Glomerular visceral epithelial cell (primary cell): ENCODE measurements around the gene SLC25A39.
"Not testable (repeated sequence)": the region's sequence is repeated elsewhere in the genome, so short reads cannot be mapped to it uniquely, and the experiment has no call there.

ENCODE experiments used
- DNase-seq: peaks from one replicate; pipeline ENCODE4 v3.0.0-alpha.2; 2016; ENCODE audit errors: extremely low spot score

Gene SLC25A39, protein sequence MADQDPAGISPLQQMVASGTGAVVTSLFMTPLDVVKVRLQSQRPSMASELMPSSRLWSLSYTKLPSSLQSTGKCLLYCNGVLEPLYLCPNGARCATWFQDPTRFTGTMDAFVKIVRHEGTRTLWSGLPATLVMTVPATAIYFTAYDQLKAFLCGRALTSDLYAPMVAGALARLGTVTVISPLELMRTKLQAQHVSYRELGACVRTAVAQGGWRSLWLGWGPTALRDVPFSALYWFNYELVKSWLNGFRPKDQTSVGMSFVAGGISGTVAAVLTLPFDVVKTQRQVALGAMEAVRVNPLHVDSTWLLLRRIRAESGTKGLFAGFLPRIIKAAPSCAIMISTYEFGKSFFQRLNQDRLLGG

DNA sequence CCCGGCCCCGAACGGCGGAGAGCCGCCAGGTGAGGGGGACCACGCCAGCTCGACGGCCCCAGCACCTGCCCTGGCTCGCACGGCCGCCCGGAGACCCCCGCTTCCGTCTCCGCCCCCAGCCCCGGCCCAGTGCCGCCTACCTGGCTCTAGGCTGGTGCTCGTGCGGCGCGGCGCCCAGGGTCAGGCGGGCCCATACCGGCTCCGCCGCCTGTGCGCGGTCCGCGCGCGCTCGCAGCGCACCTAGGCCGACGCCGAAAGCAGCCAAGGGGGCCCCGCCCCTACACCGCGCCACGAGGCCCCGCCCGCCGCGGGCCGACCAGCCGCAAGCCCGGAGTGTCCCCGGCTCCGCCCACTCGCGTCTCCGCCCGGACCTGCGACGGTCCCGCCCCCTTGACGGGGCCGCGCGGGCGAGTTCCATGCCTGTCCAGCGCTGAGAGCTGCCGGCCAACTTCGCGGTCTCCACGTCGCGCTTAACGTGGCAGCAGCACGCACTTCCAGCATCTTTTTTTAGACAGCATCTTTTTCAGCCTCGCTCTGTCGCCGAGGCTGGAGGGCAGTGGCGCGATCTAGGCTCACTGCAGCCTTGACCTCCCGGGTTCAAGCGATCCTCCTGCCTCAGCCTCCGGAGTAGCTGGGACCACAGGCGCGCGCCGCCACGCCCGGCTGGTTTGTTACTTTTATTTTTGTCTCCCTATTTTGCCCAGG is at the start of gene SLC25A39:
Gene SLC25A39, minus strand, starts transcription at position 253 of the 705 bp plus-strand sequence. CDS start 1,261 bp downstream, outside the sequence.
- peak; percentile 95 for DNase-seq

DNA sequence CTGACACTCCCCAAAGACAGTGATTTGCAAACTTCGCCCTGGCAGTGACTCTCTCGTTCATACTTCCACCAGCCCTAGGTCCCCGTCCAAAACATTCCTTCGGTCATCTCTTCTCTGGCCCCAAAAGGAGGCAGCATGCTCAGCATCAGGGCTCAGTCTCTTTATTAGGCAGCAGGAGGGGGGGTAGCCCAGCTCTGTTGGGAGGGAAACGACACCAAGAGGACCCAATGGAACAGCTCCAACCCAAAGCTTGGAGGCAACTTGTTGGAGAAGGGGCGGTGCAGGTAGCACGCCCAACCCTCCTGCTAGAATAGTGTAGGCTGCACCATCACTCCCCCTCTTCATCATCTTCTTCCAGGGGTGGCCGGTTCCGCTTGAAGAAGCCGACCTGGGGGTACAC is 47.4 kb upstream of the SLC25A39 start:
- no peak for DNase-seq

DNA sequence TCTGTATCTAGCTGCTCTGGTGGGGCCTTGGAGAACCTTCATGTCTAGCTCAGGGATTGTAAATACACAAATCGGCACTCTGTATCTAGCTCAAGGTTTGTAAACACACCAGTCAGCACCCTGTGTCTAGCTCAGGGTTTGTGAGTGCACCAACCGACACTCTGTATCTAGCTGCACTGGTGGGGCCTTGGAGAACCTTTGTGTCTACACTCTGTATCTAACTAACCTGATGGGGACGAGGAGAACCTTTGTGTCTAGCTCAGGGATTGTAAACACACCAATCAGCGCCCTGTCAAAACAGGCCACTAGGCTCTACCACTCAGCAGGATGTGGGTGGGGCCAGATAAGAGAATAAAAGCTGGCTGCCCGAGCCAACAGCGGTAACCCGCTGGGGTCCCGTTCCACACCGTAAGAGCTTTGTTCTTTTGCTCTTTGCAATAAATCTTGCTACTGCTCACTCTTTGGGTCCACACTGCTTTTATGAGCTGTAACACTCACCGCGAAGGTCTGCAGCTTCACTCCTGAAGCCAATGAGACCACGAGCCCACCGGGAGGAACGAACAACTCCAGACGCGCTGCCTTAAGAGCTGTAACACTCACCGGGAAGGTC is 44.9 kb upstream of the SLC25A39 start:
- DNase-seq, result not testable (repeated sequence)

DNA sequence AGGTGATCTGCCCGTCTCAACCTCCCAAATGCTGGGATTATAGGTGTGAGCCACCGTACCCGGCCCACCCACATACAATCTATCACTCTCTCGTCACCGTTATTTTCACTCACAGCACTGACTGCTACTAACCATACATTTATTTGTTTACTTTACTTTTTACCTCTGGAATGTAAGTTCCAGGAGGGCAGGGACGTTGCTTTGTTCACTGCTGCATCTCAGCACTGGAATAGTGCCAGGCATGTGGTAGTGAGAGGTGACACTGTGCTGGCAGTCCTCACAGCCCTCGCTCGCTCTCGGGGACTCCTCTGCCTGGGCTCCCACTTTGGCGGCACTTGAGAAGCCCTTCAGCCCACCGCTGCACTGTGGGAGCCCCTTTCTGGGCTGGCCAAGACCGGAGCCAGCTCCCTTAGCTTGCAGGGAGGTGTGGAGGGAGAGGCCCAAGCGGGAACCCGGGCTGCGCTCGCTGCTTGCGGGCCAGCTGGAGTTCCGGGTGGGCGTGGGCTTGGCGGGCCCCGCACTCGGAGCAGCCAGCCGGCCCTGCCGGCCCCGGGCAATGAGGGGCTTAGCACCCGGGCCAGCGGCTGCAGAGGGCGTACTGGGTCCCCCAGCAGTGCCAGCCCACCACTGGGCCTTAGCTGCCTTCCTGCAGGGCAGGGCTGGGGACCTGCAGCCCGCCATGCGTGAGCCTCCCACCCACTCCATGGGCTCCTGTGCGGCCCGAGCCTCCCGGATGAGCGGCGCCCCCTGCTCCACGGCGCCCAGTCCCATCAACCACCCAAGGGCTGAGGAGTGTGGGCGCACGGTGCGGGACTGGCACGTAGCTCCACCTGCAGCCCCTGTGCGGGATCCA is 44.0 kb upstream of the SLC25A39 start:
- DNase-seq, result not testable (repeated sequence)

DNA sequence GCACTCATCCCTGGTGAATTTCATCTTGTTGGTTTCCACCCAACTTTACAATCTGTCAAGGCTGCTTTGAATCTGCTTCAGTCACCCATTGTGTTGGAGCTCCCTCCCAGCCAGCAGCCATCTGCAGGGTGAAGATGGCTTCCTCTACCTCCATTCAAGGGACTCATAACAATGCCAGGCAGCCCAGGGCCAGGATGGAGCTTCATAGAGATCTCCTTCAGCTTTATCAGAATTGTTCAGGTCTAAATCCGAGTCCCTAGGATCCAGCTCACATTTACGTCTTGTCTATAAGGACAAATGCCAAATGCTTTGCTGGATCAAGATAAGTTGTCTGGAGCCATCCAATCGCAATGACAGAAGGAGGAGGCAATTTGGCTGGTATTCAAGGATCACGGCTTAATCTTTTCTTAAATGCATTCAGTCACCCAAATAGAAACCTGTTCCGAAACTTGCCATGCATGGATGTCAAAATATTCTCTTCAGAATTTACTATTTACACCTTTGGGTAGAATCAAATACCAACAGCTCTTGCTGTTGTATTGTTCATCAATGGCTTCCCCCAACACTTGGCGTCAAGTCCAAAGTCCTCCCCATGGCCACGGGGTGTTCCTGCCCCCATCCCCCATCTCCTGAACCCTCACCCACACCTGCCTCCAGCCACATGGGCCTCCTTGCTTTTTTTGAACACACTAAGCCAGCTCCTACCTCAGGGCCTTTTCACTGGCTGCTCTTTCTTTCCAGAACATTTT is 42.8 kb upstream of the SLC25A39 start:
- no peak for DNase-seq

DNA sequence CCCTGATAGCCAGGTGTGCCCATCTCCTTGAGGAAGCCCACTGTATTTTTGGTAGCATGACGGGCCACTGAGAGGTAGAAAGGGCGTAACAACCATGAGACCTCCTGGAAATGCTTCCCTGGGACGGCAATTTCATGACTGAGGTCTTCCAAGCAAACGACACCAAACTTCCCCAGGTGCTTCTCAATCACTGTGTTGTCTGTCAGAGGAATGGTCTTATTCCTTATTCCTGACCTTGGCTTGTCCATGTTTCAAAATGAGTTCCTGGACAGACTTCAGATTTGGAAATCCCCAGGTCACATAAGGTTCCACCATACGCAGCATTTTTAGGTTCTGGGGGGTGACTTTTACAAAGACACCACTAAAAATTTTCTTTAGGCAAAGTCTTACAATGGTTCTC is 40.4 kb upstream of the SLC25A39 start:
- not testable (repeated sequence) for DNase-seq

DNA sequence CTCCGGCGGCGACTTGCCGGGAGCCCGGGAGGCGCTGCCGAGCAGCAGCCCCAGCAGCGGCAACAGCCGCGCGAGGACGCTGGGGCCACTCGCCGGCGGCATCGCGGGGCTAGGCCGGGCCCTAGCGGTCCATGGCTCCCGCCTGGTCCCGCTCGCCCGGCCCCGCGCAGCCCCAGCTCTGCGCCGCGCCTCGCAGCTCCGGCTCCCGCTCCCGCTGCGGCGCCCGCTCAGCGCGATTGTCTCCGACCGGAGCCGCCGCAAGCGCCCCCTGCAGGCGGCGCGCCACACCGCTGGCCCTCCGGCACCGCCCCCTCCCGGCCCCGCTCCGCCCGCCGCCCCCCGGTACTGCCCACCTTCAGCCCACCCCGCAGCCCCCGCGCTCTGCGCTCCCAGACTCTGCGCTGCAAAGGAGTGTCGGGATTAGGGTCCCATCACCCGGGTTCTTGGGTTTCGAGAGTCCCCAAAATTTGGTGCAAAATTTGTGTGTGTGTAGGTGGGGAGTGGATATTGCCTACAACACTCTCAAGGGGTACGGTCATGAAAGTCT is 39.1 kb upstream of the SLC25A39 start, which contains the start of gene FAM171A2:
Gene FAM171A2, minus strand, starts transcription at position 241 of the 547 bp plus-strand sequence. Its CDS starts 139 bp downstream, at position 102.
- DNase-seq, result peak; percentile 70

DNA sequence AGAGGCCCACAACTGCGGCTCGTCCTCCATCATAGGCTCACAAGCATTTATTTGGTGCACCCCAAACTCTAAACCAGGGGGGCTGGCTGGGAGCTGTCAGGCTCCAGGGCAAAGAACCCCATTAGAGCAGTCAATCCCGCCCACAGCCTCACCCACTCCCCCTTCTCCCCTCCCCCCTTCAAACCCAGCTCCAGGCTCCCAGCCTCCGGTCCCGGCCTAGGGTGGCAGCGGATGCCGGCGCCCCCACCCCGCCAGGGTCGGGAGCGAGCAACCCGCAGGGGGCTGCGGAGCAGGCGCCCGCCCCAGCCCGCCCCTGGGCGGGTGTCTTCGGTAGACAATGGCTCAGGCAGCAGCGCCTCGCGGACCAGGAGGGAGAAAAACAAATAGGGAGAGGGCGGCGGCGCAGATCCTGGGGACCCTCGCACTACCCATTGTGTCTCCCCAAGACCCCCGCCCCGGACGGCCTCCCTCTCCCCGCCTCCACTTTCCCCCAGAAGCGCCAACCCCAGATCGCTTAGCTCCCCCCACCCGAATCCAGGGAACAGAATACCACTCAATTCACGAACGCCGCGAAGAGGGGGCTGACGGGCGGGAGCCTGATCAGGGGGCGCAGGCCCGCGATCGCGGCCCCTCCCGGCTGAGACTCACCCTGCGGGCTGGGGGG is 38.5 kb upstream of the SLC25A39 start:
- peak; percentile 15 for DNase-seq

DNA sequence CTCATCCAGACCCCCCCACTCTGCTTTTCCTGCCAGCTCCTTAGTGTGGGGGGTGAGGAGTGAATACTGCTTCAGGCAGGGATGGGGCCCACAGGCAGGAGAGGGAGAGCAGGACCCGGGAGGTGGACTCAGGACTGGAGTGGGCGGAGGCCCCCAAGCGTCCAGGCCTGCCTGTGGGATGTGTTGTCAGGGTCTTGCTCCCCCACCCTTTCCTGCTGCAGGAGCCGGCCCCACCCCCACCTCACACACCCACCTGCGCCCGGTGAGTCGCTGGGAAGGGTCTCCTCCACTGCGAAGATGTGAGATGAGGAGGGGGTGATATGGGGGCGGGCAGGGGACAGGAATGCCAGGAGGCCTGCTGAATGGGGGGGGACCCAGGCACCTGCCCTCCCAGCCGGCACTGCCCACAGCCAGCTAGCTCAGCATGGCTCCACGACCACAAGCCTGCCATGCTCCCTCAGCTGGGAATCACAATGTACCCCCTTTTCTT is 37.9 kb upstream of the SLC25A39 start:
- no peak for DNase-seq

DNA sequence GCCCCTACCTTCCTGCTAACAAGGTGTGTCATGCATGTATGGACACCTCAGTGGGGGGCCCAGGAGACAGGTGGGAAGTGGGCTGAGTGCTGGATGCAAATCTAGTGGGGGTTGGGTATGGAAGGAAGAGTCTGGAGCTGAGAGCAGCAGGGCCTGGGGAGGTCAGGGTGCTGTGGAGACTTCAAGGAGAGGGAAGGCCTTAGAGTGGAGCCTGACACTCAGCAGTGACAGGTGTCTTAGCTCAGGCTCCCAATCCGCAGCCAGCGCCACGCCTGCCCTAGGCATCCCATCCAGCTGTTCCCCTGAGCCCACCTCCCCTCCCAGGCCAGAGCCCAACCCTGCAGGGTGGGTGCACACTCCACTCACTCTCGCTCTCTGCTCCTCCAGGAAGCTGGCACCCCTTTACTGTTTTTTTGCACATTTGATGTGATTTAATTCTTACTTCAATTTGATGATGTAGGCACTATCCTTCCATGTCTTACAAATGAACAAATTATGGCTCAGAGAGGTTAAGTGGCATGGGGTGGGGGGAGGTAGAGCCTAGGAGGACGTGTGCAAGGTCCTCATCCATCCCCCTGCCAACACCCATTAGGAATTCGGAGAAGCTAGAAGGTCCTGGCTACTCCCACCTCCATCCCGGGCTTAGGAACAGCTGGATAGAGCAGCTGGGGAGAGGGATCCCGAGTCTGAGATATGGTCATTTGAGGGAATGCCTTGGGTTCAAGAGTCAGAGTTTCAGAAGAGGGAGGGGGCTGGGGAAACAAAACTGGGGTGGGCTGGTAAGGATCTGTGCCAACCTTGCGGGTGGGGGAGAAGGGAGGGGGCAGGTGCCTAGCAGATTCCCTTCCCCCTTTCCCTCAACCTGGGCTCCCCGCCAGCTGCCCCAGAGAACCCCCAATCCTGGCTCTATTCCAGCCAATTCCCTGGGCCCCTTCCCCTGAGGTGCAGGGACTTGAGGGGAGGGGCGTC is 37.0 kb upstream of the SLC25A39 start:
- DNase-seq, result no peak

DNA sequence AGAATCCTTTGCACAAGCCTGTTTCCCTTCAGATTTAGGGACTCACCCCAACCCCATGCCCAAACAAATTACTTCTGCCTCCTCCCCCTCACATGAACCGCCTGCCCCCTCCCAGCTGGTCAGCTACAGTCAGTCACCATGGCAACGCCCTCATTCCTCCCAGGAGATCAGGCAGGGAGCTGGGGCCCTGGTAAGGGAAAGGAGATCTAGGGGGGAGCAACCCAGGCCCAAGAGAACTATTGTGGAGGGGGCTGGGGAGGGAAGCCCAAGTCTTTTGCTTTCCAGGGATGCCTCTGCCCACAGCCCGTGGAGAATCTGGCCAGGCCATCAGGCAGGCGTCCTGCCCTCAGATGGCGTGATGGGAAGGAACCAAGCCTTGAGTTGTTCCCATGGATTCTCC is 36.2 kb upstream of the SLC25A39 start:
- DNase-seq, result no peak

DNA sequence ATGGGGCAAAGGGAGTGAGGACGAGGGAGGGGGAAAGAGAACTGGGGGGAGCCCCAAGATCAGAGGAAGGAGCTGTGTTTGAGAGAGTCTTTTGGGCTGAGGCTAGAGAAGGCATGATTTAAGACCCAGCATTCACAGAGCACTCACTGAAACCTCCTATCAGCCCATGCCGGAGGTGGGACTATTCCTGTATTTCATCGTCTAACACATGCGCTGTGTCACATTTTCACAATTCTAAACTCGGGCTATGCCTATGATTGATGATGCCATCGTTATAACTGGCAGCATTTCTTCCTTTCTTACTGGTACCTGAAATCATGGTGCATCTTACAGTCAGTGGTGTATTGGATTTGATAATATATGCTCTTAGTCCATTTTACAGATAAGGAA is 35.5 kb upstream of the SLC25A39 start:
- no peak for DNase-seq

DNA sequence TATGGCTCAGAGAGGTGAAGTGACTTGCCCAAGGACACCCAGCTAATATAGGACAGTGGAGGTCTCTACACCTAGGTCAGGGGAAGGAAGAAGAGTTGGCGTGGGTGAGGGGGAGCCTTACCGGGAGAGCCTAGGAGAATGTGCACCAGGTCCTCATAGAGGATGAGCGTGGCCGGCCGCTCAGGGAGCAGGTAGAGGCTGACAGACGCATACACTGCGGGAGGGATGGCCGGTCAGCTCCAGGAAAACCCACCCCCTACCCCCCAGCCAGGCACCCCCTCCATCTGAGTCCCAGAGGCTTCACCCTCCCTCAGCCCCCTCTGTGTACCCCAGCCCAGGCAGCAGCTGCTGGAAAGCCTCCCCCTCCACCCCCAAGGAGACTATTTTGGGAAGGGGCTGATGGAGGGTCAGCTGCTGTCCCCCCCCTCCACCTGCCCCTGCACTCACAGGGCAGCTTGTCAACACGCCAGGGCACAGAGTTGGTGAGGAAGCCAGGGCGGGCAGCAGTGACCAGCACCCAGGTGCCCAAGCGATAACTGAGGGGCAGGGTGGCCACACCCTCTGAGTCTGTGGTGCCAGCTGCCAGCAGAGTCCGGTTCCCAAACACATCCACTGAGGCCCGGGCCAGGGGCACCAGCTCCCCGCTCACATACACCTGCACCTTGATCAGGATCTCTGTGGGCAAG is 35.0 kb upstream of the SLC25A39 start:
- DNase-seq, result no peak

DNA sequence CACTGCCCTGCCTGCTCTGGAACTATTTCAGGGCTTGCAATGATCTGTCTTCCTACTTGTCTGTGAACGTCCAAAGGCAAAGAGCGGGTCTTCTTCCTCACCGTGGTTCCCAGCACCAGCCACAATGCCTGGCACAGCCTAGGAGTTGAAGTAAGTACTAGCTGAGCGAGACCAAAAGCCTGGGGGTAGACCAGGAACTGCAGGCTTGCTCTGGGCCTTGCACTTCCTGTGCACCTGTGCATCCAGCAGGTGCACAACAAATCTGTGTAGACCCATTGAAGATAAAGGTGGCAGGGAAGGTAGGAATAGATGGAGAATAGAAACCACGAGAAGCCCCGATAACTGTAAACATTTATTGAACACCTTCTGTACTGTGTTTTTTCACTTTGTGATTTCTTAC is 34.4 kb upstream of the SLC25A39 start:
- DNase-seq, result no peak

DNA sequence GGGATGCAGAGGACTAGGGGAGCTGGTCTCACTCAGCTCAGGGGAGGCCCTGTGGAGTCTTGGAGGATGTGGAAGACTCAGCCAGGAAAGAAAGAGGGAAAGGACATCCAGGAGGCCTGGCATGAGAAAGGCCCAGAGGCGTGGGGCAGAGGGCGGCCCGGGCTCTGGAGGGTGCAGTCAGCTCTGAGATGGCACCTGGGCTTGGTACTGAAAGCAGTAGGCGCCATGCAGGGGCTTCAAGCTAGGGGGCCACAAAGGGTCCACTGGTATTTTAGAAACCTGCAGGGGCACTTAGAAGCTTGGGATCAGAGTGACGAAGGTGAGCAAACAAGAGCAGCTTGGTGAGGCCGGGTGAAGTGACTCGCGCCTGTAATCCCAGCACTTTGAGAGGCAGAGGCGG is 33.4 kb upstream of the SLC25A39 start:
- no peak for DNase-seq

DNA sequence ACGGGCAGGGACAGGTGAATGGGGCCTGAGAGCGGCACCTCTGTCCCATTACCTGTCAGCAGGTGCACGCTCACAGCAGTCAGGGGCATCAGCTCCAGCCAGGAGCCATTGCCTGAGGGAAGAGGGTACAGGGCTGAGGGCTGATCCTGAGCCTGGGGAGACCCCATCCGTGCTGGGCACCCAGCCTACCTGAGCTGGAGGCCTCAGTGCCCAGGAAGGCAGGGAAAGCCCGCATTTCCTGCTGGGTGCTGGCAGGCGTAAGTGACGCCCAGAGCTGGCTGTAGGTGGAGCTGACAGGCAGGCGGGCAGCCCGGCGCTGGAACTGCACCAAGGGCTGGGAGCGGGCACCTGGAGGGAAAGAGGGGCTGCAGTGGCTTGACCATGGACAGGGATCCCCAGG is 31.6 kb upstream of the SLC25A39 start:
- DNase-seq, result no peak

DNA sequence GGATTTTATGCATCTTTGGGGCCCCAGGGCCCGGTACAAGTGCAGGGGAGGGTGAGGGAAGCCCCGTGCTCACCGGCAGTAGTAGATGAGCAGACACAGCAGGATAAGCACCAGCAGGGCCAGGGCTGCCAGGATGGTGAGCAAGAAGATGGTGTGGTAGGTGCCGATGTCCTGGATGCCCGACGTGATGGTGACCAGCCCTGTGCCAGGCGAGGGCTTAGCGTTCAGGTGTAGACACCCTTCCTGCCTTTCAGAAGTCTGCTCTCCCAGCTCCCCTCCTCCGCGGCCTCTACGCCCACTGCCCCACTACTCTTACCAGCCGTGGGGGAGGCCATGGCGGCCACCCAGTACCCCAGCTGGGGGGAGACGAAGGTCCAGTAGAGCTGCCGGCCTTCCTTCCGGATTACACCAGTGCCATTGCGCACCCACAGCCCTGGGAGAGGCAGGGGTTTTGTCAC is 31.0 kb upstream of the SLC25A39 start:
- DNase-seq, result no peak
